ENCODE measurements around the gene ZNF423. TPM values are rescaled to one million over a fixed set of nuclear protein-coding genes. Genes with fewer than 3 reads are reported as not detected.

The ZNF423 gene
- total RNA-seq, 1 donor = 11.6 TPM

GRCh38 chr16:49778202-49778930 lies 77.5 kb downstream of the ZNF423 start:
- H3K27me3 ChIP-seq (ENCODE audit: insufficient read depth, low read length) = no peaks in the 10 kb centered on the region
- H2AFZ ChIP-seq (ENCODE audit: low read length) = no peak overlapping the region
- DNase-seq (ENCODE audit: insufficient read length, low spot score, missing footprints) = peak; percentile 79
- TF ChIP-seq CTCF (IDR thresholded peaks at IDR 0.05; ENCODE audit: extremely low read depth, low read depth, low read length) = no peak
- H3K9me3 ChIP-seq (ENCODE audit: low read depth, low read length) = no peaks in the 10 kb centered on the region
- no peak overlapping the region for H3K27ac ChIP-seq (ENCODE audit: low read depth, low read length)
- H3K4me2 ChIP-seq (ENCODE audit: insufficient read depth, low read length) = no peak overlapping the region
- no peak overlapping the region for H3K4me3 ChIP-seq (ENCODE audit: insufficient read depth, low read length)
- no peaks in the 10 kb centered on the region for H3K79me2 ChIP-seq (ENCODE audit: insufficient read depth, low read length)
- no peaks in the 10 kb centered on the region for H3K36me3 ChIP-seq (ENCODE audit: insufficient read depth, low read length)
- peaks cover 6% of the 10 kb centered on the region for H3K4me1 ChIP-seq (ENCODE audit: insufficient read depth, low read length)
- peaks cover 2% of the 10 kb centered on the region for H4K20me1 ChIP-seq (ENCODE audit: insufficient read depth, low read length)

GRCh38 chr16:49776734-49777133 lies 79.2 kb downstream of the ZNF423 start:
- H4K20me1 ChIP-seq (ENCODE audit: insufficient read depth, low read length) = peaks cover 2% of the 10 kb centered on the region
- H3K27ac ChIP-seq (ENCODE audit: low read depth, low read length) = no peak overlapping the region
- H2AFZ ChIP-seq (ENCODE audit: low read length) = no peak overlapping the region
- no peaks in the 10 kb centered on the region for H3K79me2 ChIP-seq (ENCODE audit: insufficient read depth, low read length)
- no peak for TF ChIP-seq CTCF (IDR thresholded peaks at IDR 0.05; ENCODE audit: extremely low read depth, low read depth, low read length)
- H3K9me3 ChIP-seq (ENCODE audit: low read depth, low read length) = no peaks in the 10 kb centered on the region
- H3K4me3 ChIP-seq (ENCODE audit: insufficient read depth, low read length) = no peak overlapping the region
- H3K27me3 ChIP-seq (ENCODE audit: insufficient read depth, low read length) = no peaks in the 10 kb centered on the region
- H3K36me3 ChIP-seq (ENCODE audit: insufficient read depth, low read length) = no peaks in the 10 kb centered on the region
- no peak overlapping the region for H3K4me2 ChIP-seq (ENCODE audit: insufficient read depth, low read length)
- H3K4me1 ChIP-seq (ENCODE audit: insufficient read depth, low read length) = peaks cover 6% of the 10 kb centered on the region
- DNase-seq (ENCODE audit: insufficient read length, low spot score, missing footprints) = no peak

- Histone ChIP-seq H3K4me3 (ENCODE audit: insufficient read depth, low read length) (peak overlapping the region; percentile 19), H3K27ac (ENCODE audit: low read depth, low read length) (no peak overlapping the region), H2AFZ (ENCODE audit: low read length) (peak overlapping the region; percentile 65), H3K36me3 (ENCODE audit: insufficient read depth, low read length) (no peaks in the 10 kb centered on the region), H3K9me3 (ENCODE audit: low read depth, low read length) (no peaks in the 10 kb centered on the region), H3K27me3 (ENCODE audit: insufficient read depth, low read length) (no peaks in the 10 kb centered on the region), H4K20me1 (ENCODE audit: insufficient read depth, low read length) (peaks cover 2% of the 10 kb centered on the region), H3K4me1 (ENCODE audit: insufficient read depth, low read length) (peaks cover 6% of the 10 kb centered on the region), H3K79me2 (ENCODE audit: insufficient read depth, low read length) (no peaks in the 10 kb centered on the region), H3K4me2 (ENCODE audit: insufficient read depth, low read length) (no peak overlapping the region)
- TF ChIP-seq CTCF (IDR thresholded peaks at IDR 0.05; ENCODE audit: extremely low read depth, low read depth, low read length) = no peak
- DNase-seq (ENCODE audit: insufficient read length, low spot score, missing footprints) = peak; percentile 87
Measured at GRCh38 chr16:49776085-49776595, 79.8 kb downstream of the ZNF423 start.

DNA sequence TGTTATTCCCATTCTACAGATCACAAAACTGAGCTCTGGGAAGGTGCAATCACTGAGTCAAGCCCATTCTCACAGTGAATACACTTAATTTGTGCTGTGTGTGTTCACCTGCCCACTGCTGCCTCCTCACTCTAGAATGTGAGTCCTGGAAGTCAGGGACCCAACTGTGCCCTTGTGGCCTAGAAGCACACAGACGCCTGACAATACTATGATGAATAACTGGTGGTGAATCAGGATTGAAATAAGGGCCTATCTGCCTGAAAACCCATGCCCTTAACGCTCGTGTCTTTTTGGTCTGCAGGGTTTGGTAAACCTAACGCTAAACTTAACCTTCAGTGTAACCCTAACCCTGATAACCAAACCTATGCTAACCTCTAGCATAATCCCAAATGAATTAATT lies 80.3 kb downstream of the ZNF423 start:
- TF ChIP-seq CTCF (IDR thresholded peaks at IDR 0.05; ENCODE audit: extremely low read depth, low read depth, low read length) = no peak
- H4K20me1 ChIP-seq (ENCODE audit: insufficient read depth, low read length) = peaks cover 2% of the 10 kb centered on the region
- peak; percentile 90 for DNase-seq (ENCODE audit: insufficient read length, low spot score, missing footprints)
- H3K36me3 ChIP-seq (ENCODE audit: insufficient read depth, low read length) = no peaks in the 10 kb centered on the region
- H3K9me3 ChIP-seq (ENCODE audit: low read depth, low read length) = no peaks in the 10 kb centered on the region
- H3K79me2 ChIP-seq (ENCODE audit: insufficient read depth, low read length) = no peaks in the 10 kb centered on the region
- no peak overlapping the region for H3K27ac ChIP-seq (ENCODE audit: low read depth, low read length)
- peaks cover 6% of the 10 kb centered on the region for H3K4me1 ChIP-seq (ENCODE audit: insufficient read depth, low read length)
- peak overlapping the region; percentile 19 for H3K4me3 ChIP-seq (ENCODE audit: insufficient read depth, low read length)
- H3K4me2 ChIP-seq (ENCODE audit: insufficient read depth, low read length) = no peak overlapping the region
- peak overlapping the region; percentile 65 for H2AFZ ChIP-seq (ENCODE audit: low read length)
- no peaks in the 10 kb centered on the region for H3K27me3 ChIP-seq (ENCODE audit: insufficient read depth, low read length)
